GM19455 (cell line): ENCODE measurements around the gene TDP2.
"Not testable (repeated sequence)": the region's sequence is repeated elsewhere in the genome, so short reads cannot be mapped to it uniquely, and the experiment has no call there.

Experiments
- ATAC-seq: cut with Tn5 transposase; IDR thresholded peaks from one replicate; pipeline ENCODE4 v1.9.1; 2021; ENCODE audit not compliant: unreplicated experiment

Gene TDP2

GRCh38 chr6:24650365-24650764 is 16.3 kb downstream of the TDP2 start:
- ATAC-seq: no peak

- no peak for ATAC-seq
Observed at GRCh38 chr6:24649691-24650090, 17.0 kb downstream of the TDP2 start.

GRCh38 chr6:24648276-24648675 is 18.4 kb downstream of the TDP2 start:
- ATAC-seq: no peak

GRCh38 chr6:24646771-24647170 is 19.9 kb downstream of the TDP2 start:
- no peak for ATAC-seq

GRCh38 chr6:24644377-24644776 is 22.3 kb downstream of the TDP2 start:
- ATAC-seq: no peak

GRCh38 chr6:24643920-24644319 is 22.8 kb downstream of the TDP2 start:
- ATAC-seq: no peak

GRCh38 chr6:24642061-24642460 is 24.6 kb downstream of the TDP2 start:
- no peak for ATAC-seq

- ATAC-seq: not testable (repeated sequence)
Observed at GRCh38 chr6:24640631-24641030, 26.1 kb downstream of the TDP2 start.

GRCh38 chr6:24640166-24640565 is 26.5 kb downstream of the TDP2 start:
- no peak for ATAC-seq

- ATAC-seq: no peak
Observed at GRCh38 chr6:24636681-24637080, 30.0 kb downstream of the TDP2 start.

GRCh38 chr6:24632573-24632972 is 34.1 kb downstream of the TDP2 start:
- no peak for ATAC-seq

- no peak for ATAC-seq
Observed at GRCh38 chr6:24631671-24632070, 35.0 kb downstream of the TDP2 start.

- ATAC-seq: no peak
Observed at GRCh38 chr6:24630856-24631505, 35.7 kb downstream of the TDP2 start.

GRCh38 chr6:24621626-24622289 is 44.9 kb downstream of the TDP2 start:
- ATAC-seq: no peak

- no peak for ATAC-seq
Observed at GRCh38 chr6:24620637-24621036, 46.1 kb downstream of the TDP2 start.

- no peak for ATAC-seq
Observed at GRCh38 chr6:24619661-24620060, 47.0 kb downstream of the TDP2 start.

GRCh38 chr6:24614648-24615047 is 52.1 kb downstream of the TDP2 start:
- ATAC-seq: no peak

- no peak for ATAC-seq
Observed at GRCh38 chr6:24614043-24614420, 52.7 kb downstream of the TDP2 start.

- no peak for ATAC-seq
Observed at GRCh38 chr6:24613361-24614042, 53.2 kb downstream of the TDP2 start.

GRCh38 chr6:24610672-24611071 is 56.0 kb downstream of the TDP2 start:
- ATAC-seq: no peak

GRCh38 chr6:24607310-24608105 is 59.2 kb downstream of the TDP2 start:
- ATAC-seq: no peak
